ENCODE measurements around the gene NFKBIE. TPM values are rescaled to one million over a fixed set of nuclear protein-coding genes. Genes with fewer than 3 reads are reported as not detected.
A peak's percentile ranks its signal among the peaks of the same experiment; 100 is the strongest.

The NFKBIE gene
- total RNA-seq, 1 experiment from 2014 or later = 9.7 TPM

- Histone ChIP-seq H3K9ac (ENCODE audit: extremely low read depth, insufficient read length, low read length) (peak overlapping the region; percentile 54), H3K27ac (ENCODE audit: insufficient read length, low read depth, low read length) (no peak overlapping the region), H4K8ac (replicated peaks; ENCODE audit: insufficient read length, low read depth, low read length) (no peak overlapping the region), H3K23ac (ENCODE audit: insufficient read length, low read depth, low read length) (no peak overlapping the region), H2AFZ (ENCODE audit: low read length) (no peak overlapping the region), H3K27me3 (ENCODE audit: insufficient read depth, low read length) (peaks cover 1% of the 10 kb centered on the region; the same call in 1 of the 2 replicates), H2BK5ac (ENCODE audit: insufficient read length, low read length) (no peak overlapping the region), H2AK5ac (ENCODE audit: insufficient read length, low read length) (no peak overlapping the region), H2BK15ac (ENCODE audit: low read depth, low read length) (no peak overlapping the region), H3K4ac (ENCODE audit: low read depth, low read length) (no peak overlapping the region), H3T11ph (ENCODE audit: low read length) (no peak overlapping the region), H2BK20ac (ENCODE audit: low read depth, low read length, poor library complexity, severe bottlenecking) (no peak overlapping the region), H3K79me2 (ENCODE audit: insufficient read depth, low read length) (no peaks in the 10 kb centered on the region), H4K20me1 (ENCODE audit: control insufficient read depth, insufficient read depth, insufficient read length) (no peaks in the 10 kb centered on the region), H3K79me1 (ENCODE audit: insufficient read depth, low read depth, low read length, poor library complexity, severe bottlenecking) (no peaks in the 10 kb centered on the region), H4K91ac (ENCODE audit: insufficient read length, low read depth, low read length) (no peak overlapping the region), H3K4me2 (ENCODE audit: insufficient read depth, insufficient read length, low read length) (peak overlapping the region; percentile 84), H3K9me3 (ENCODE audit: control insufficient read depth, low read depth, low read length) (no peaks in the 10 kb centered on the region), H3K4me1 (ENCODE audit: insufficient read depth, low read length) (peaks cover 5% of the 10 kb centered on the region; the same call in 1 of the 2 replicates), H3K56ac (ENCODE audit: insufficient read length, low read depth, low read length) (no peak overlapping the region), H2BK12ac (ENCODE audit: insufficient read length, low read depth, low read length) (no peak overlapping the region), H3K14ac (ENCODE audit: insufficient read depth, low read length) (0 out of 2 replicates have a peak overlapping the region, but pooled peaks have one; percentile 0), H2BK120ac (ENCODE audit: low read depth, low read length, poor library complexity, severe bottlenecking) (no peak overlapping the region), H4K5ac (ENCODE audit: insufficient read length, low read depth, low read length) (no peak overlapping the region), H3K23me2 (ENCODE audit: insufficient read length, low read depth, low read length, poor library complexity, severe bottlenecking) (peaks cover 15% of the 10 kb centered on the region), H3K18ac (ENCODE audit: insufficient read length, low read depth, low read length) (no peak overlapping the region)
- no peak for DNase-seq
- no peak for TF ChIP-seq CTCF (conservative IDR thresholded peaks at IDR 0.05)
- Mint-ChIP-seq H3K9me3 (no peaks in the 10 kb centered on the region; a peak in 1 of 5 replicates), H3K36me3 (ENCODE audit: insufficient read depth in 1 of 3, low read depth in 3 of 3) (peaks cover 0 to 5% (median 0%) of the 10 kb centered on the region in 3 experiments; a peak in 3 of 7 replicates), H3K4me1 (peaks cover 35 to 42% of the 10 kb centered on the region in 2 experiments), H3K27me3 (ENCODE audit: low read depth) (peaks cover 14% of the 10 kb centered on the region), H3K4me3 (peak overlapping the region; percentile 79 to 88), H3K27ac (no peak overlapping the region)
- no CpG with 5 or more reads among the region's 13 CpGs for WGBS (ENCODE audit: extremely low coverage, insufficient read length, low lambda C conversion rate)
Observed at GRCh38 chr6:44264154-44265006, 971 bp downstream of the NFKBIE start.

Measured in H9 (cell line).